Endometrium (tissue), 2 donors: ENCODE results near the gene EZH2.

ENCODE experiments used
- FAIRE-seq: peaks from 2 replicates; lab custom pipeline; 2012; peaks lifted over from hg19 to GRCh38; lab: Jason Lieb, UNC
- donor health status: control.
- donor health status: control.

EZH2 gene

GRCh38 chr7:148761499-148762278, 122.4 kb downstream of the EZH2 start:
- FAIRE-seq = no peak
